GM19239 (cell line): ENCODE results near the gene NACC1.
A peak's percentile ranks its signal among the peaks of the same experiment; 100 is the strongest.

ENCODE experiments used
- DNase-seq: peaks from one replicate; pipeline ENCODE4 v3.0.0; 2011; ENCODE audit warnings: low spot score; ENCODE audit not compliant: insufficient read length
- FAIRE-seq: peaks from 2 replicates; lab custom pipeline; 2011; peaks lifted over from hg19 to GRCh38; lab: Jason Lieb, UNC

NACC1 gene

GRCh38 chr19:13087295-13087694 lies 30.8 kb upstream of the NACC1 start:
- DNase-seq (no peak), FAIRE-seq (no peak)

GRCh38 chr19:13087795-13088537 lies 30.1 kb upstream of the NACC1 start:
- DNase-seq (no peak), FAIRE-seq (no peak)

GRCh38 chr19:13089139-13089856 lies 28.8 kb upstream of the NACC1 start:
- peak; percentile 67 for DNase-seq
- no peak for FAIRE-seq

- FAIRE-seq (no peak), DNase-seq (no peak)
Observed at GRCh38 chr19:13089857-13090507, 28.1 kb upstream of the NACC1 start.

GRCh38 chr19:13090511-13091231 lies 27.4 kb upstream of the NACC1 start:
- no peak for DNase-seq

DNA sequence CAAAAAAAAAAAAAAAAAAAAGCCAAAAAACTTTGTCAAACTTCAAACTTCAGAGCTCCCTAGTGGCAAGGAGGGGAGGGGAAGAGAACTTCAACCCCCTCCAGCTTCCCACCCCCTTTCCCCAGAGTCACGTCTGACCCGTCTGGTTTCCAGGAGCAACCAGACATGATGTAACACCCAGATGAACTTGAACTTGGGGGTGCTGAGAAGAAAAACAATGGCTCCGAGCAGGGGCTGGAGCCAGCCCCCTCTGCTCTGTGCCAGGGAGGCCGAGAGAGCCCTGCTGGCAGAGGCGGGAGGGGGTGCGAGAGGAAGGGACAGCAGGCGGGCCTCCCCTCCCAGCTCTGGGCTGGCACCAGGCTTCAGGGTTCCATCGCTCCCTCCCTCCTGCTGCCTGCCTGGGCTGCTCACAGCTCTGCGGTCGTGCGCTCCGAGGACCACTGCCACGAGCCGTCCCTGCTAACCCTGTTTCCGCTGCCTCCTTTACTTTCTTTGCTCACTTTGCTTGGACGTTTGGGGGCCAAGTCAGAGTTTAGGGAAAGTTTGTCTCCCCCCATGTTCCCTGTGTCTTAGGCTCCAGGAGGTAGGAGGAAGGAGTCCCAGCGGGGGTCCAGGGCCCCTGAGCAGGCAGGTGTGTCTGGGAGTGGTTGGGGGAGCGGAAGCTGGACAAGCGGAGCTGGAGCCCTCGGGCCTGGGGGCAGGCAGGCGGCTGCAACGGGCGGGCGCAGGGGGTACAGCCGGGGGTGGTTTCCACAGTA lies 26.5 kb upstream of the NACC1 start:
- DNase-seq = no peak
- FAIRE-seq = no peak

More at GRCh38 chr19:13090511-13091231, 27.4 kb upstream of the NACC1 start:
- FAIRE-seq = no peak

- DNase-seq (no peak), FAIRE-seq (no peak)
Observed at GRCh38 chr19:13092158-13092543, 25.9 kb upstream of the NACC1 start.

- FAIRE-seq = no peak
Observed at GRCh38 chr19:13092606-13093235, 25.3 kb upstream of the NACC1 start.

DNA sequence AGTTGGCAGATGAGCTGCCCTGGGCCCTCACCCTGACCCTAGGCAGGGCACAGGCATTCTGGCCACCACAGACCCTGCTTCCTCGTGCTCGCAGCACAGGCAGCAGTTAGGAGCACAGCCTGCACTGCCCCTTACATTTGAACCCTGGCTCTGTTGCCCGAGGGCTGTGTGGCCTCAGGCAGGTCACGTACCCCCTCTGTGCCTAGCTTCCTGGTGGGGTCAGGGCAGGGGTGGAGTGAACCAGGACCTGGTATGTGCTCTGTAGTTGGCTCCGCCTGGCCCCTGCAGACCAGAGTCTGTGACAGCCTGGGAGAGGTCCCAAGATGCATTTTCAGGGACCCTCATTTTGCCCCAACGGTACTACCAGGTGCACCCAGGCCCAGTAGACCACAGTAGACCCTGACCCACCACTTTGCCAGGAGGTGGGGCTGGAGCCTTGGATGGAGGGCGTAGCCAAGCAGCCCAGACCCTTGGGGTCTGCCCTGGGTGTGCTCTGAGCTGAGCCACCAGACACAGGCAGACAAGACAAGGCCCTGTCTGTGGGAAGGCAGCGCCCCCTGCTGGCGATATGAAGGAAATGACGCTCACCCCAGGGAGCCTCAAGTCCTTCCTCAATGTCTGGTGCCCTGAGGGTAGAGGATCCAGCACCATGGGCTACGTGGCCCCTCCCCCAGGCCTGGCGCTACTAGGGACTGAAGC lies 24.5 kb upstream of the NACC1 start:
- FAIRE-seq = peak; percentile 87
- DNase-seq = peak; percentile 99

More at GRCh38 chr19:13092606-13093235, 25.3 kb upstream of the NACC1 start:
- DNase-seq = no peak

DNA sequence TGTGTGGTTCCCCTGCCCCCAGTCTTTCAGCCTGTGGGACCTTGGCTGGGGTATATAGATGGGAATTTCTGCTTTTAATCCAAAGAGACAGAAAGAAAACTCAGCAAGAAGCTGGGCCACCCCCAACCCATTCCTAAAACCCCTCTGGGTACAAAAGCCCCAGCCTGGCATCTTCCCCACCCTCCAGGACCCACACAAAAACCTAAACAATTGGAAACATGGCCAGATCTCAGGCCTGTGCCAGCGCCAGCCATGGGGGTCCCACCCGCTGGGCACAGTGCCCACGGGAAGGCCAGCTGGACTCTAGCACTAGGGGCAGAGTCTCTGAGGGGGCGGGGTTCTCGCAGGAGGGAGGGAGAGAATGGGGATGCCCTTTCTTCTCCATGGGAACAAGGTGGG lies 24.0 kb upstream of the NACC1 start:
- FAIRE-seq = no peak

GRCh38 chr19:13094771-13095392 lies 23.2 kb upstream of the NACC1 start:
- FAIRE-seq (no peak), DNase-seq (no peak)

More for the DNA sequence above, 24.0 kb upstream of the NACC1 start:
- DNase-seq = no peak

GRCh38 chr19:13095393-13095784 lies 22.7 kb upstream of the NACC1 start:
- no peak for DNase-seq
- FAIRE-seq = no peak

- FAIRE-seq (peak; percentile 39), DNase-seq (no peak)
Observed at GRCh38 chr19:13095934-13096927, 21.8 kb upstream of the NACC1 start.

DNA sequence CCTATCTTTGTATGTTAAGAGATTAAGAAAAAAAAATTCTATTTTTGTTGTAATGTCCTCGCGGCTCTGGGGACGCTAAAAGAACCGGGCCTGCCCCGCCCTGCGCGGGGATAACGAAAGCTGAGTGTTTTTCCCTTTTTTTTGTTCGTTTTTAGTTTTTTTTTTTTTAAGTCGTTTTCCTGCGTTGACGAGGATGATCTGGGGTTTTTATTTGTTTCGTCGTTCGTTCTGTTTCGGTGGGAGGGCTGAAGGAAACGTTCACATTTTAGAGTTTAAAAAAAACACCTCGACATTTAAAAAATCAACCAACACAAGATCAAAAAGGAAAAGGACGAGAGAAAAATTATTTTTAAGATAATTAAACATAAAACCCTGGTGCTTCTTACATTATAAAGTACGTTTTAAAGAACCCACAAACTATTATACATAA lies 21.0 kb upstream of the NACC1 start:
- DNase-seq = no peak
- no peak for FAIRE-seq

DNA sequence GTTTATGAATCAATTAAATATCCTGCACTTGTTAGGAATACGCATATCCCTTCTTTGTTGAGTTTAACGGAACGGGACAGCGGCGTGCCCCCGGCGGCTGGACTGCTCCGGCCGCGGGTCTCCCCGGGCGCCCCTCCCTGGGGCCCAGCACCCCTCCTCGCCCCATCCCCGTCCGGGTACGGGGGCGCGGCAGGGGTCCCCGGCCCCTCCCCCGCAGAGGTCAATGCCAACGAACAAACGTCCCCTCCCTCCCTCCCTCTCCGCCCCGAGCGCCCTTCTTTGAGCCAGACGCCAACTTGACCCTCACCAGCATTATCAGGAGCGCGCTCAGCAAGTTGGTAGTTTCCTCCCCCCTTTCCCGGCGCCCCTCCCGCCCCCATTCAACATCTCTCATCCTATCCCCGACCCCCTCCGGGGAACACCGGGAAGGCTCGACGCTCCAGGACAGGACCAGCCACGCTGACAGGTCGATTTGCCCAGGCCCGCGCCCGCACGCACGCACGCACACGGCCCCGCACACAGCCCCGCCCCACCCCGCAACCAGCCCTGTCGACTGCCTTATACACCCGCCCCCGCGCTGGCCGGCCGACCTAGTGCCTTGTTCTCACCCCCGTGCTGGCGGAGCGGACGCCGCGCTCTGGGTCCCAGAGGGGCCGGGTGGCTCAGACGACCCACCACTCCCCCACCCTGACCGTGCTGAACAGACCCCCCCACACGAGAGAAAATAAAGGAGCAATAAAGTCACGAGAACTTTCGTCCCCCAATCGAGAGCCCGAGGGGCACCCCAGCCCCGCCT lies 20.4 kb upstream of the NACC1 start:
- FAIRE-seq = no peak
- no peak for DNase-seq
